Body of pancreas (tissue), 4 donors: ENCODE data around the gene CCDC188. TPM values are rescaled to one million over a fixed set of nuclear protein-coding genes. Genes with fewer than 3 reads are reported as not detected.

ENCODE experiments used
- ATAC-seq: fragments of 150-250 bp; one replicate; pipeline ENCODE4 v1.9.1; 2016
- DNase-seq, 4 donors: peaks; one replicate each; pipeline ENCODE4 v3.0.0-alpha.2; 2019
- H3K27ac ChIP-seq, 4 donors: fragments of 200-600 bp; sonication (generic); 1 replicate in 3 of 4; 2 replicates in 1 of 4; pipeline versions ENCODE4 v1.5.1 to v1.6.1; 2016 to 2019; ENCODE audit warnings: mild to moderate bottlenecking in 1 of 4, mixed read lengths in 1 of 4, moderate library complexity in 1 of 4
- H3K27me3 ChIP-seq, 2 donors: fragments of 200-600 bp; sonication (generic); one replicate each; pipeline ENCODE4 v1.6.0; 2016; ENCODE audit warnings: mild to moderate bottlenecking in 1 of 2
- H3K36me3 ChIP-seq, 2 donors: fragments of 200-600 bp; sonication (generic); replicated peaks in 1 of 2; 2 replicates each; pipeline ENCODE4 v1.5.1; 2016; ENCODE audit warnings: low read depth in 2 of 2; ENCODE audit not compliant: insufficient read depth in 1 of 2
- H3K4me1 ChIP-seq: fragments of 200-600 bp; sonication (generic); one replicate; pipeline ENCODE4 v1.6.0; 2016
- H3K4me3 ChIP-seq, 2 donors: fragments of 200-600 bp; sonication (generic); 1 replicate in 1 of 2; 2 replicates in 1 of 2; pipeline ENCODE4 v1.5.1; 2016 to 2019
- H3K9me3 ChIP-seq, 3 donors: fragments of 200-600 bp; sonication (generic); 1 replicate in 2 of 3; 2 replicates in 1 of 3; pipeline ENCODE4 v1.5.1; 2016
- POLR2A ChIP-seq, 3 donors: fragments of 450-650 bp; IDR thresholded peaks; one replicate each; pipeline ENCODE4 v1.6.1; 2016; ENCODE audit warnings: antibody characterized with exemption in 3 of 3, mild to moderate bottlenecking in 2 of 3
- WGBS, 2 donors: methylation state at CpG; one replicate each; pipeline ENCODE4 v1.1.5; 2017; 5-methylcytosine and 5-hydroxymethylcytosine counted together
- intact Hi-C: fragments of 100-400 bp; cut with DNase I; formaldehyde crosslinking; loops from one replicate; pipeline ENCODE4 v1.15.1; 2023
- total RNA-seq, 2 donors: library from RNA; depleted of rRNA; stranded (reverse); fragments of >200 nt; gene quantifications; one replicate each; pipeline ENCODE4 v1.1.0, GENCODE V29; 2016
- TF ChIP-seq, protein P1 (sequence below), 7 experiments: fragments of 450-650 bp in 4 of 7; fragments of 200-600 bp in 3 of 7; sonication (generic) in 3 of 7; IDR thresholded peaks; one replicate each; pipeline ENCODE4 v1.5.1; 2016 to 2019; ENCODE audit warnings: antibody characterized with exemption in 7 of 7

The CCDC188 gene
- total RNA-seq, 2 donors from 2014 or later, result not detected

DNA sequence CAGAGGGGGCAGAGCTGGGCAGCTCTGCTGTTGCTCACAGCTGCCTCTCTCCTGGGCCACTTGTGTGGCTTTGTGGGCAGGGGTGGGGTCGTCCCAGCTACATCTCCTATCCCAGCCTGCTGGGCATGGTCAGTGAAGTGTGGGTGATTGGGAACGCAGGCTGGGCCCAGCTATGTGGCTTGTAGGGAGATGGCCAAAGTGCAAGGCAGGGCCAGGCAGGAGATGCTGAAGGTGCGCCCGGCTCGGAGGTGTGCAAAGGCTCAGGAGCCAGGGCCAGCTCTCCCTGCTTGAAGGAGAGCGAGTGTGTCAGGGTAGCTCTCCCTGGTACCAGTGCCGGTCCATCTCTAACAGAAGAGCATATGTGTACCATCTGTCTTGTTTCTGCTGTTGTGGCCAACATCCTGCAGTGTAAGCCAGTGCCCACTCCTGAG, 43.4 kb downstream of the CCDC188 start:
- no peak for ATAC-seq
- 89 to 90% methylated on average over 7 of the region's 7 CpGs for WGBS, 2 donors
- no peak for DNase-seq
- Histone ChIP-seq H3K4me3 (no peak overlapping the region), H3K9me3 (no peaks in the 10 kb centered on the region), H3K27ac (no peak overlapping the region), H3K4me1 (peaks cover 14% of the 10 kb centered on the region), H3K27me3 (no peaks in the 10 kb centered on the region), H3K36me3 (peaks cover 0 to 35% of the 10 kb centered on the region in 2 donors)
- intact Hi-C loops, result no loop called here
- TF ChIP-seq, protein P1, sequence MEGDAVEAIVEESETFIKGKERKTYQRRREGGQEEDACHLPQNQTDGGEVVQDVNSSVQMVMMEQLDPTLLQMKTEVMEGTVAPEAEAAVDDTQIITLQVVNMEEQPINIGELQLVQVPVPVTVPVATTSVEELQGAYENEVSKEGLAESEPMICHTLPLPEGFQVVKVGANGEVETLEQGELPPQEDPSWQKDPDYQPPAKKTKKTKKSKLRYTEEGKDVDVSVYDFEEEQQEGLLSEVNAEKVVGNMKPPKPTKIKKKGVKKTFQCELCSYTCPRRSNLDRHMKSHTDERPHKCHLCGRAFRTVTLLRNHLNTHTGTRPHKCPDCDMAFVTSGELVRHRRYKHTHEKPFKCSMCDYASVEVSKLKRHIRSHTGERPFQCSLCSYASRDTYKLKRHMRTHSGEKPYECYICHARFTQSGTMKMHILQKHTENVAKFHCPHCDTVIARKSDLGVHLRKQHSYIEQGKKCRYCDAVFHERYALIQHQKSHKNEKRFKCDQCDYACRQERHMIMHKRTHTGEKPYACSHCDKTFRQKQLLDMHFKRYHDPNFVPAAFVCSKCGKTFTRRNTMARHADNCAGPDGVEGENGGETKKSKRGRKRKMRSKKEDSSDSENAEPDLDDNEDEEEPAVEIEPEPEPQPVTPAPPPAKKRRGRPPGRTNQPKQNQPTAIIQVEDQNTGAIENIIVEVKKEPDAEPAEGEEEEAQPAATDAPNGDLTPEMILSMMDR (IDR thresholded peaks at IDR 0.05), result no peak
- no peak for TF ChIP-seq POLR2A (IDR thresholded peaks at IDR 0.05)

DNA sequence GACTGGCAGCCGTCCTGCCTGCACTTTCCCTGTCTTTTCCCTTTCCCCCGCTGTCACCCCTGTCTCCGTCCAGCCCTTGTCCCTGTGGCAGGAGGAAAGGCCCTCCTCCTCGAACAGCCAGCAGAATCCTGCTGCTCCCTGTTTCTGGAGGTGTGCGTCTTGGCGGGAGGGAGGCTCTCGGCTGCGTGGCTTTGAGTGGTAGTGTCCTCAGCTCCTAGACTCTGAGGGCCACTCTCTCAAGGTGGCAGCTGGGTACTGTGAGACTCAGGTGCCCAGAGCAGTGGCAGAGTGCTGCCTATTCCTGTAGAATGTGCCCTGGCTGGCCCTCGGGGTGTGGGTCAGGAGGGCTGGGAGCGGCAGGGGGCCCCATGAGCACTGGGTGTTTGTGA, 44.0 kb downstream of the CCDC188 start:
- no peak overlapping the region for H3K27ac ChIP-seq
- DNase-seq, result no peak

DNA sequence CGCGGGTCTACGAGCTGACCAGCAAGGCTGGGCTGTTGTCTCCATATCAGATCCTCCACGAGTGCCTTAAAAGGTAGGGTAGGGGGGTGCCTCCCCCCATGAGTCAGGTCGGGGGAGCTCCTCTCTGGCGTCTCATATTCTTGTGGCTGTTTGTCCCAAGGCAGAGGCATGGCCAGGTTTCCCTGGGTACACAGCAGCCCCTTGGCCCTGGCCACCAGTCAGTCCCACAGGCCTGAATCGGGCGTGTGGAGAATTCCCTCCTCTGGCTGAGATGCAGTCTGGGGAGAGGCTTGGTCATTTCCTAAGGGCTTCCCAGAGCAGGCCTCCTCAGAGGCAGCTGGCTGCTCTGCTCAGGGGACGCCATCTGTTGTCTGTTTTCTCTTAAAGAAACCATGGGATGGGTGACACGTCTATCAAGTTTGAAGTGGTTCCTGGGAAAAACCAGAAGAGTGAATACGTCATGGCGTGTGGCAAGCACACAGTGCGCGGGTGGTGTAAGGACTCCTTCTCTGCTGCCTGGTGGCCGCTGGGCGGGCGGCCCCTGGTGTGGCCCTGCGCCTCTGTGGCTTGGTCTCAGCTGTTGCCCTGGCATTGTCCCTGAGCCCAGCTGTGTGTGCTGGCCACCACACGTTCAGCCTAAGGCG, 44.5 kb downstream of the CCDC188 start:
- Histone ChIP-seq H3K4me1 (peaks cover 4% of the 10 kb centered on the region), H3K36me3 (peaks cover 0 to 35% of the 10 kb centered on the region in 2 donors), H3K9me3 (no peaks in the 10 kb centered on the region), H3K27me3 (no peaks in the 10 kb centered on the region), H3K4me3 (no peak overlapping the region), H3K27ac (no peak overlapping the region)
- intact Hi-C loops, result no loop called here
- DNase-seq (no peak), ATAC-seq (no peak)
- TF ChIP-seq, protein P1 (IDR thresholded peaks at IDR 0.05), result no peak
- TF ChIP-seq POLR2A (IDR thresholded peaks at IDR 0.05), result no peak
- WGBS, 2 donors, result 89 to 90% methylated on average over 16 to 20 of the region's 20 CpGs

More for the DNA sequence above, 44.0 kb downstream of the CCDC188 start:
- H3K27me3 ChIP-seq, result no peaks in the 10 kb centered on the region
- TF ChIP-seq POLR2A (IDR thresholded peaks at IDR 0.05), result no peak
- TF ChIP-seq, protein P1 (IDR thresholded peaks at IDR 0.05), result no peak
- 88 to 92% methylated on average over 5 to 9 of the region's 10 CpGs for WGBS, 2 donors
- H3K4me3 ChIP-seq, result no peak overlapping the region
- H3K9me3 ChIP-seq, result no peaks in the 10 kb centered on the region
- no peak for ATAC-seq
- H3K4me1 ChIP-seq, result peaks cover 7% of the 10 kb centered on the region
- H3K36me3 ChIP-seq, result peaks cover 0 to 35% of the 10 kb centered on the region in 2 donors
- intact Hi-C loops, result no loop called here

DNA sequence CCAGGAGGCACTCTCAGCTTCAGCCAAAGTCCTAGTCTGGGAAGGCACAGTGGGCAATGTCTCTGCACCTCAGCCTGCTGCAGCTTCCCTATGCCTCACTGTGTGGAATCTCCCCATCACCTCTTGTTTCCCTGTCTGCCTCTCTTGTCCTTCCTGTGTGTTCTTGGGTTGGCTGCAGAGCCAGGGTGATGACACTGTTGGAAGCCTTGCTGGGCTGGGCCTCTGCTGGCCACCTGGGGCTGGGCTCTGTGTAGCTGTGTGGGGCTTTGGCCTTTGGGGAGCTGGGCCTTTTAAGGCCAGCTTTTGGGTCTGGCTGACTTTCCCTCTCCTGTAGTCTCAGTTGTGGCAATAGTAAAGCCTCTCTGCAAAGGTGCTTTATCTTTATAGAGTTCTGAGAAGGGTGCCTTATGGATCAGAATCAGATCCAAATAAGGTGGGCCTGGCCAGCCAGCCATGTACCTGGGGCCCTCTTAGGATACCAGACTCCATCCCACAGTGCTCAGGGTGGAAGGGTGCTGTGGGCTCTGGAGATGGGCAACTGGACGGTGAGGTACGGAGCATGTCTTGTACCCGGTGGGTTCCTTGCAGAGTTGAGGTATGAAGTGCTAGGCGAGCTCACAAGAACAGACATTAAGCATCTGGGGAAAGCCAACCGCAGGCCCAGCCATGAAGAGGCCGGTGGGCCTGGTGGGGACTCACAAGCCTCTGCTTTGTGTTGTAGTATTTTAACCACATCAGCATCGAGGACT, 45.2 kb downstream of the CCDC188 start:
- no peak for ATAC-seq
- DNase-seq, result no peak
- intact Hi-C loops, result no loop called here
- Histone ChIP-seq H3K4me1 (no peaks in the 10 kb centered on the region), H3K9me3 (no peaks in the 10 kb centered on the region), H3K27me3 (no peaks in the 10 kb centered on the region), H3K36me3 (peaks cover 0 to 36% of the 10 kb centered on the region in 2 donors), H3K4me3 (no peak overlapping the region), H3K27ac (no peak overlapping the region)
- WGBS, 2 donors, result 95% methylated on average over 7 of the region's 7 CpGs
- no peak for TF ChIP-seq POLR2A (IDR thresholded peaks at IDR 0.05)
- TF ChIP-seq, protein P1 (IDR thresholded peaks at IDR 0.05), result no peak
